ENCODE data around the gene AJUBA.

Gene AJUBA

GRCh38 chr14:22929961-22930364, 52.4 kb downstream of the AJUBA start:
- DNase-seq: no peak

GRCh38 chr14:22929104-22929960, 53.0 kb downstream of the AJUBA start, which contains the start of gene PRMT5:
Gene PRMT5, minus strand, starts transcription at chr14:22929376. Its CDS starts 15 bp downstream, at chr14:22929361.
- peak; percentile 98 for DNase-seq

GRCh38 chr14:22928237-22929103, 53.9 kb downstream of the AJUBA start:
- DNase-seq: no peak

- DNase-seq: no peak
Observed at GRCh38 chr14:22926316-22926715, 56.0 kb downstream of the AJUBA start.

GRCh38 chr14:22925513-22925912, 56.8 kb downstream of the AJUBA start:
- DNase-seq: no peak

GRCh38 chr14:22923746-22924145, 58.6 kb downstream of the AJUBA start:
- no peak for DNase-seq

- DNase-seq: no peak
Observed at GRCh38 chr14:22922294-22922693, 60.1 kb downstream of the AJUBA start.

Data from NCI-H1930 (cell line).